Measurements from ENCODE around the gene SPDYE2B.
"Not testable (repeated sequence)": the region's sequence is repeated elsewhere in the genome, so short reads cannot be mapped to it uniquely, and the experiment has no call there.

GRCh38 chr7:102634299-102634698, 15.8 kb upstream of the SPDYE2B start:
- not testable (repeated sequence) for TF ChIP-seq POLR2AphosphoS5 (IDR thresholded peaks at IDR 0.05; ENCODE audit: low read depth, low read length); TAF1 (IDR thresholded peaks at IDR 0.05; ENCODE audit: borderline replicate concordance, low read depth, low read length); SMC3 (IDR thresholded peaks at IDR 0.05; ENCODE audit: low read depth, low read length); SIN3A (IDR thresholded peaks at IDR 0.05; ENCODE audit: borderline replicate concordance, low read depth, low read length); GABPA (IDR thresholded peaks at IDR 0.05; ENCODE audit: low read depth); GATA2 (CRISPR knock-in tag; IDR thresholded peaks at IDR 0.05)
- TF ChIP-seq, protein P1, sequence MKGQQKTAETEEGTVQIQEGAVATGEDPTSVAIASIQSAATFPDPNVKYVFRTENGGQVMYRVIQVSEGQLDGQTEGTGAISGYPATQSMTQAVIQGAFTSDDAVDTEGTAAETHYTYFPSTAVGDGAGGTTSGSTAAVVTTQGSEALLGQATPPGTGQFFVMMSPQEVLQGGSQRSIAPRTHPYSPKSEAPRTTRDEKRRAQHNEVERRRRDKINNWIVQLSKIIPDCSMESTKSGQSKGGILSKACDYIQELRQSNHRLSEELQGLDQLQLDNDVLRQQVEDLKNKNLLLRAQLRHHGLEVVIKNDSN (IDR thresholded peaks at IDR 0.05; ENCODE audit: borderline replicate concordance, low read depth) = not testable (repeated sequence)
- TF ChIP-seq, protein P2, sequence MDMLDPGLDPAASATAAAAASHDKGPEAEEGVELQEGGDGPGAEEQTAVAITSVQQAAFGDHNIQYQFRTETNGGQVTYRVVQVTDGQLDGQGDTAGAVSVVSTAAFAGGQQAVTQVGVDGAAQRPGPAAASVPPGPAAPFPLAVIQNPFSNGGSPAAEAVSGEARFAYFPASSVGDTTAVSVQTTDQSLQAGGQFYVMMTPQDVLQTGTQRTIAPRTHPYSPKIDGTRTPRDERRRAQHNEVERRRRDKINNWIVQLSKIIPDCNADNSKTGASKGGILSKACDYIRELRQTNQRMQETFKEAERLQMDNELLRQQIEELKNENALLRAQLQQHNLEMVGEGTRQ (IDR thresholded peaks at IDR 0.05; ENCODE audit: borderline replicate concordance, low read depth, low read length) = not testable (repeated sequence)
